ENCODE results near the gene EML3. TPM values are rescaled to one million over a fixed set of nuclear protein-coding genes. Genes with fewer than 3 reads are reported as not detected.

The EML3 gene
- total RNA-seq, 4 donors from 2014 or later: 64.9 to 138 (median 93.9) TPM

- Histone ChIP-seq H3K27ac (peak overlapping the region; percentile 88 to 96 (median 95)), H3K9me3 (no peaks in the 10 kb centered on the region), H3K36me3 (peaks cover 0 to 70% (median 0%) of the 10 kb centered on the region in 3 donors), H3K27me3 (no peaks in the 10 kb centered on the region), H3K4me1 (peaks cover 6 to 40% (median 16%) of the 10 kb centered on the region in 4 donors), H3K4me3 (peak overlapping the region; percentile 65 to 75 (median 71))
- WGBS, 2 donors: 0 to 1% methylated on average over 30 to 34 of the region's 34 CpGs
- DNase-seq (ENCODE audit: low spot score in 2 of 2): no peak
- TF ChIP-seq CTCF (IDR thresholded peaks at IDR 0.05) (no peak), EP300 (IDR thresholded peaks at IDR 0.05) (peak in 1 of 2 donors; percentile 31), POLR2A (IDR thresholded peaks at IDR 0.05) (no peak)
These were observed 740 bp downstream of the EML3 start for GRCh38 chr11:62611705-62612365.

GRCh38 chr11:62610814-62611704 is 1.5 kb downstream of the EML3 start:
- WGBS, 2 donors: 47 to 52% methylated on average over 19 to 27 of the region's 28 CpGs
- H3K4me3 ChIP-seq: peak overlapping the region; percentile 65 to 75 (median 71)
- peak overlapping the region; percentile 88 to 96 (median 95) for H3K27ac ChIP-seq

DNA sequence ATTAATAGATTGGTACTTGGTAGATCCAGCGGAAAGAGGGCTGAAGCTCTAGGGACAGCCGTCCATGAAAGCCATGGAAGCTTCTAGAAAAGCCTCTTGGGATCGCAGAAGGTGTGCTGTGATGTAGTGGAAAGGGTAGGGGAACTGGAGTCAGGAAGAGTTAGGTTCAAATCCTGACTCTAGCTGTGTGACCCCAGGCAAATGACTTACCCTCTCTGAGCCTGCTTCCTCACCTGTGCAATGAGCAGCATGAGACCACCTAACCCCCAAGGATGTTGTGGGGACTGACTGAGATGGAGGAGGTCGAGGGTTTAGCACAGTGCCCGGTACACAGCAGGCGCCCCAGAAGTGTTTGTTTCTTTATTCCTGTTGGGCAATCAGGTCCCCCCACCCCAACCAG is 2.2 kb downstream of the EML3 start:
- Histone ChIP-seq H3K36me3 (peaks cover 0 to 70% (median 0%) of the 10 kb centered on the region in 3 donors), H3K4me3 (no peak overlapping the region), H3K27me3 (no peaks in the 10 kb centered on the region), H3K4me1 (peaks cover 6 to 42% (median 16%) of the 10 kb centered on the region in 4 donors), H3K9me3 (no peaks in the 10 kb centered on the region), H3K27ac (peak overlapping the region in 3 of 4 donors; percentile 95 to 96 (median 95))
- DNase-seq (ENCODE audit: low spot score in 2 of 2): no peak
- 85 to 89% methylated on average over 6 of the region's 6 CpGs for WGBS, 2 donors
- TF ChIP-seq POLR2A (IDR thresholded peaks at IDR 0.05) (no peak), CTCF (IDR thresholded peaks at IDR 0.05) (no peak), EP300 (IDR thresholded peaks at IDR 0.05) (no peak)

More at GRCh38 chr11:62610814-62611704, 1.5 kb downstream of the EML3 start:
- H3K4me1 ChIP-seq: peaks cover 6 to 40% (median 16%) of the 10 kb centered on the region in 4 donors
- DNase-seq (ENCODE audit: low spot score in 2 of 2): no peak
- no peak for TF ChIP-seq POLR2A (IDR thresholded peaks at IDR 0.05)
- no peak for TF ChIP-seq EP300 (IDR thresholded peaks at IDR 0.05)
- no peak for TF ChIP-seq CTCF (IDR thresholded peaks at IDR 0.05)
- no peaks in the 10 kb centered on the region for H3K9me3 ChIP-seq
- peaks cover 0 to 70% (median 0%) of the 10 kb centered on the region in 3 donors for H3K36me3 ChIP-seq
- H3K27me3 ChIP-seq: no peaks in the 10 kb centered on the region

GRCh38 chr11:62608776-62609175 is 3.8 kb downstream of the EML3 start:
- Histone ChIP-seq H3K9me3 (no peaks in the 10 kb centered on the region), H3K36me3 (peaks cover 0 to 72% (median 0%) of the 10 kb centered on the region in 3 donors), H3K4me1 (peaks cover 6 to 58% (median 18%) of the 10 kb centered on the region in 4 donors), H3K27me3 (no peaks in the 10 kb centered on the region), H3K4me3 (no peak overlapping the region), H3K27ac (no peak overlapping the region)
- TF ChIP-seq POLR2A (IDR thresholded peaks at IDR 0.05) (no peak), EP300 (IDR thresholded peaks at IDR 0.05) (no peak), CTCF (IDR thresholded peaks at IDR 0.05) (no peak)
- no peak for DNase-seq (ENCODE audit: low spot score in 2 of 2)
- WGBS, 2 donors: 87 to 89% methylated on average over 12 of the region's 12 CpGs
